Muscle of leg (tissue), 11 donors: ENCODE results near the gene FCAR. TPM values are rescaled to one million over a fixed set of nuclear protein-coding genes. Genes with fewer than 3 reads are reported as not detected.
"Not testable (repeated sequence)": the region's sequence is repeated elsewhere in the genome, so short reads cannot be mapped to it uniquely, and the experiment has no call there.

Experiments used
- DNase-seq: peaks from one replicate; pipeline ENCODE4 v3.0.0; 2013
- H3K27ac ChIP-seq: one replicate; pipeline ENCODE4 v1.5.1; 2013; ENCODE audit warnings: mild to moderate bottlenecking, low read length, control low read depth
- H3K27me3 ChIP-seq: one replicate; pipeline ENCODE4 v1.6.1; 2013; ENCODE audit warnings: low read length; ENCODE audit not compliant: control insufficient read depth, insufficient read depth
- H3K36me3 ChIP-seq: one replicate; pipeline ENCODE4 v1.6.1; 2013; ENCODE audit warnings: low read length; ENCODE audit not compliant: control insufficient read depth, insufficient read depth
- H3K4me1 ChIP-seq: one replicate; pipeline ENCODE4 v1.6.1; 2013; ENCODE audit warnings: low read length; ENCODE audit not compliant: control insufficient read depth, insufficient read depth
- H3K4me3 ChIP-seq: one replicate; pipeline ENCODE4 v1.5.1; 2013; ENCODE audit warnings: low read length, control low read depth
- H3K9me3 ChIP-seq: replicated peaks from 2 replicates; pipeline ENCODE4 v1.6.1; 2013; ENCODE audit warnings: low read depth, low read length; ENCODE audit not compliant: control insufficient read depth
- WGBS: methylation state at CpG from one replicate; pipeline ENCODE4 v1.1.5; 2013; ENCODE audit warnings: missing lambda C conversion rate; ENCODE audit not compliant: insufficient coverage; 5-methylcytosine and 5-hydroxymethylcytosine counted together
- polyA plus RNA-seq, 8 donors: library from polyadenylated mRNA; unstranded; fragments of 120-200 nt; gene quantifications; one replicate each; pipeline versions ENCODE4 v1.2.1 to v1.2.3, GENCODE V29; 2013; ENCODE audit warnings: inconsistent platforms in 1 of 8, low replicate concordance in 1 of 8; ENCODE audit not compliant: insufficient read length in 8 of 8, insufficient read depth in 1 of 8
- total RNA-seq: library from RNA; stranded (reverse); fragments of 120-200 nt; gene quantifications from one replicate; pipeline ENCODE4 v1.2.4, GENCODE V29; 2013

The FCAR gene
- total and polyA plus RNA-seq, 9 donors = 0.12 to 0.56 (median 0.44) TPM; not detected in 2

GRCh38 chr19:54937926-54938325, 63.9 kb downstream of the FCAR start:
- H3K9me3 ChIP-seq = no peaks in the 10 kb centered on the region
- no peaks in the 10 kb centered on the region for H3K4me1 ChIP-seq
- no peaks in the 10 kb centered on the region for H3K36me3 ChIP-seq
- no peaks in the 10 kb centered on the region for H3K27me3 ChIP-seq
- 86% methylated on average over 7 of the region's 9 CpGs for WGBS
- no peak overlapping the region for H3K27ac ChIP-seq
- H3K4me3 ChIP-seq = no peak overlapping the region
- DNase-seq = no peak

DNA sequence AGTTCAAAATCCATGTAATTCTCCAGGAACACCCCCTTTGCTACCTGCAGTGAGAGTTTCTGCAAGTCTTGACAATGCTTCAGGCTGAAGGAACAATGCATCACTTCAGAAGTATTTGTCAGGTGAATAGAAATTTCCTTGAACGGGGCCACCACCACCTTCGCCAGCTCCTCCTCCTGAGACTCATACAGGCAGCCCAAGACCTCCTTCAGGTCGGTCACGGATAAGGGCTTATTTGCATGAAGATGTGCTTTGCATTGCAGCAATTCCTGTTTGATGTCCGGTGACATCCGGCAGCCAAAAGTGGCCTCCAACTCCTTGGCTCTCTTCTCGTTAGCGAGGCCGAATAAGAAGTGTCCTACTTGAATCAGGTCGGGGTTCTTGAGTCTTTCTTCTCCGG, 64.9 kb downstream of the FCAR start:
- Histone ChIP-seq H3K4me1 (no peaks in the 10 kb centered on the region), H3K36me3 (no peaks in the 10 kb centered on the region), H3K27me3 (no peaks in the 10 kb centered on the region), H3K27ac (no peak overlapping the region), H3K4me3 (no peak overlapping the region), H3K9me3 (no peaks in the 10 kb centered on the region)
- DNase-seq = no peak
- WGBS = 83% methylated on average over 8 of the region's 11 CpGs

DNA sequence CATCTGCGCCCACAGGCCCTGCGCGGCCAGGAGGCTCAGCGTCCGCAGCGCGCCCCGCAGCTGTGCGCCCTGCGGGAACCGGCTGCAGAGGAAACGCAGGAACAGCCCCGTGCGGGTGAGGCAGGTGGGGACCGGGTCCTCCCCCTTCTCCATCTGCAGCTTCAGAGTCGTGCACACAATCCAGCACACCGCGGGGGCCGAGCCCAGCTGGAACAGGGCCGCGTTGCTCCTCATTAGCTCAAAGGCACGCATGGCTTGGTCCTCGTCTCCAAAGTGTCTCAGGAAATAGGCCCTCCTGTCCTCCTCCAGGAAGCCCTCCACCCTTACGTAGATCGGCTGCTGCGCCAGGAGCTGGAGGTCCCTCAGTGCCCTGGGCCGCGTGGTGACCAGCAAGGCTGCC, 65.5 kb downstream of the FCAR start:
- H3K4me1 ChIP-seq, H3K4me3 ChIP-seq, H3K36me3 ChIP-seq, DNase-seq, H3K27ac ChIP-seq, H3K27me3 ChIP-seq, H3K9me3 ChIP-seq: not testable (repeated sequence)
- 62% methylated on average over 5 of the region's 28 CpGs for WGBS

Other genes starting within 250 kb of the FCAR start
- 0.53 TPM for gene LILRB1, start 243.8 kb upstream of the FCAR start, total RNA-seq
- gene LILRB1, start 243.8 kb upstream of the FCAR start, polyA plus RNA-seq = 1 to 10 TPM in 7 of 8 donors, under 1 TPM in 1; 0.98 to 2.1 (median 1.2) TPM
- 0.71 TPM for gene LILRB4, start 211.2 kb upstream of the FCAR start, total RNA-seq
- 1 to 10 TPM in 6 of 8 donors, under 1 TPM in 2; 0.93 to 2.1 (median 1.2) TPM for gene LILRB4, start 211.2 kb upstream of the FCAR start, polyA plus RNA-seq
- gene KIR3DL3, start 149.8 kb upstream of the FCAR start, total RNA-seq = not detected
- gene KIR3DL3, start 149.8 kb upstream of the FCAR start, polyA plus RNA-seq = not detected
- gene KIR2DL3, start 135.7 kb upstream of the FCAR start, total RNA-seq = not detected
- gene KIR2DL3, start 135.7 kb upstream of the FCAR start, polyA plus RNA-seq = not detected
- not detected for gene KIR2DL1, start 104.4 kb upstream of the FCAR start, total RNA-seq
- under 1 TPM in 1 of 8 donors, not detected in 7; 0.12 TPM for gene KIR2DL1, start 104.4 kb upstream of the FCAR start, polyA plus RNA-seq
- 0.04 TPM for gene KIR2DL4, start 70.6 kb upstream of the FCAR start, total RNA-seq
- not detected for gene KIR2DL4, start 70.6 kb upstream of the FCAR start, polyA plus RNA-seq
- not detected for gene KIR3DL1, start 57.8 kb upstream of the FCAR start, total RNA-seq
- under 1 TPM in 1 of 8 donors, not detected in 7; 0.12 TPM for gene KIR3DL1, start 57.8 kb upstream of the FCAR start, polyA plus RNA-seq
- not detected for gene KIR2DS4, start 41.6 kb upstream of the FCAR start, total RNA-seq
- under 1 TPM in 2 of 8 donors, not detected in 6; 0.07 to 0.13 TPM for gene KIR2DS4, start 41.6 kb upstream of the FCAR start, polyA plus RNA-seq
- gene KIR3DL2, start 23.8 kb upstream of the FCAR start, total RNA-seq = not detected
- not detected for gene KIR3DL2, start 23.8 kb upstream of the FCAR start, polyA plus RNA-seq
- not detected for gene NCR1, start 31.9 kb downstream of the FCAR start, total RNA-seq
- under 1 TPM in 7 of 8 donors, not detected in 1; 0.08 to 0.44 (median 0.14) TPM for gene NCR1, start 31.9 kb downstream of the FCAR start, polyA plus RNA-seq
- gene NLRP7, start 73.3 kb downstream of the FCAR start, total RNA-seq = not detected
- under 1 TPM in 2 of 8 donors, not detected in 6; 0.08 to 0.09 TPM for gene NLRP7, start 73.3 kb downstream of the FCAR start, polyA plus RNA-seq
- 1.3 TPM for gene NLRP2, start 92.1 kb downstream of the FCAR start, total RNA-seq
- 1 to 10 TPM in 4 of 8 donors, under 1 TPM in 4; 0.31 to 3.5 (median 0.96) TPM for gene NLRP2, start 92.1 kb downstream of the FCAR start, polyA plus RNA-seq
- 0.09 TPM for gene GP6, start 164.0 kb downstream of the FCAR start, total RNA-seq
- under 1 TPM in 7 of 8 donors, not detected in 1; 0.10 to 0.56 (median 0.20) TPM for gene GP6, start 164.0 kb downstream of the FCAR start, polyA plus RNA-seq
- 11.5 TPM for gene RDH13, start 188.9 kb downstream of the FCAR start, total RNA-seq
- gene RDH13, start 188.9 kb downstream of the FCAR start, polyA plus RNA-seq = 10 to 100 TPM in 7 of 8 donors, 1 to 10 TPM in 1; 7.2 to 16.7 (median 12.1) TPM
- gene EPS8L1, start 201.6 kb downstream of the FCAR start, total RNA-seq = 2.3 TPM
- 1 to 10 TPM; 2.0 to 8.4 (median 4.2) TPM for gene EPS8L1, start 201.6 kb downstream of the FCAR start, polyA plus RNA-seq
- 59.9 TPM for gene PPP1R12C, start 243.4 kb downstream of the FCAR start, total RNA-seq
- 100 to 1,000 TPM in 3 of 8 donors, 10 to 100 TPM in 5; 59.4 to 106 (median 92.8) TPM for gene PPP1R12C, start 243.4 kb downstream of the FCAR start, polyA plus RNA-seq